ENCODE results near the gene APELA. TPM values are rescaled to one million over a fixed set of nuclear protein-coding genes. Genes with fewer than 3 reads are reported as not detected.

The APELA gene
- total RNA-seq, 1 experiment from 2014 or later = not detected

- intact Hi-C loops (cut with micrococcal nuclease; ENCODE audit: unreplicated experiment) = no loop called here
- CTCF ChIA-PET = no interaction called here
- BruUV-seq (replicated peaks) = no TSS peak
- no peak for ATAC-seq
- Histone ChIP-seq H3K27ac (ENCODE audit: low read length) (no peak overlapping the region), H3K9me3 (ENCODE audit: control insufficient read depth, insufficient read depth, low read depth, low read length) (no peaks in the 10 kb centered on the region), H3K4me1 (ENCODE audit: control insufficient read depth, insufficient read depth, low read length) (no peaks in the 10 kb centered on the region), H3K36me3 (ENCODE audit: control insufficient read depth, insufficient read depth, low read length) (no peaks in the 10 kb centered on the region), H3K27me3 (ENCODE audit: control insufficient read depth, insufficient read depth, low read length) (no peaks in the 10 kb centered on the region), H3K4me3 (ENCODE audit: low read depth in 2 of 2, low read length in 2 of 2) (no peak overlapping the region)
- in situ Hi-C loops (cut with HindIII; ENCODE audit: low pct_unique_long_range_greater_than_20kb, low sequenced_read_pairs) = no loop called here
- POLR2A ChIA-PET = no interaction called here
- TF ChIP-seq TCF7L2 (IDR thresholded peaks at IDR 0.05; ENCODE audit: low read depth, low read length) = no peak
- TF ChIP-seq REST (IDR thresholded peaks at IDR 0.05; ENCODE audit: insufficient read depth in 1 of 2, low read depth in 2 of 2, low read length in 1 of 2) = no peak
- TF ChIP-seq, protein P1, sequence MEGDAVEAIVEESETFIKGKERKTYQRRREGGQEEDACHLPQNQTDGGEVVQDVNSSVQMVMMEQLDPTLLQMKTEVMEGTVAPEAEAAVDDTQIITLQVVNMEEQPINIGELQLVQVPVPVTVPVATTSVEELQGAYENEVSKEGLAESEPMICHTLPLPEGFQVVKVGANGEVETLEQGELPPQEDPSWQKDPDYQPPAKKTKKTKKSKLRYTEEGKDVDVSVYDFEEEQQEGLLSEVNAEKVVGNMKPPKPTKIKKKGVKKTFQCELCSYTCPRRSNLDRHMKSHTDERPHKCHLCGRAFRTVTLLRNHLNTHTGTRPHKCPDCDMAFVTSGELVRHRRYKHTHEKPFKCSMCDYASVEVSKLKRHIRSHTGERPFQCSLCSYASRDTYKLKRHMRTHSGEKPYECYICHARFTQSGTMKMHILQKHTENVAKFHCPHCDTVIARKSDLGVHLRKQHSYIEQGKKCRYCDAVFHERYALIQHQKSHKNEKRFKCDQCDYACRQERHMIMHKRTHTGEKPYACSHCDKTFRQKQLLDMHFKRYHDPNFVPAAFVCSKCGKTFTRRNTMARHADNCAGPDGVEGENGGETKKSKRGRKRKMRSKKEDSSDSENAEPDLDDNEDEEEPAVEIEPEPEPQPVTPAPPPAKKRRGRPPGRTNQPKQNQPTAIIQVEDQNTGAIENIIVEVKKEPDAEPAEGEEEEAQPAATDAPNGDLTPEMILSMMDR (IDR thresholded peaks at IDR 0.05) = no peak
- no peak for TF ChIP-seq POLR2AphosphoS5 (IDR thresholded peaks at IDR 0.05; ENCODE audit: low read depth, low read length)
- no peak for TF ChIP-seq SIN3A (IDR thresholded peaks at IDR 0.05; ENCODE audit: borderline replicate concordance, insufficient read depth, low read depth, low read length)
- DNase-seq (ENCODE audit: low read depth, low spot score) = no peak
These were observed 17.7 kb downstream of the APELA start for GRCh38 chr4:164894702-164895101.

GRCh38 chr4:164902608-164903007, 25.6 kb downstream of the APELA start:
- ATAC-seq (no peak), DNase-seq (ENCODE audit: low read depth, low spot score) (no peak)
- CTCF ChIA-PET = no interaction called here
- no TSS peak for BruUV-seq (replicated peaks)
- in situ Hi-C loops (cut with HindIII; ENCODE audit: low pct_unique_long_range_greater_than_20kb, low sequenced_read_pairs) = no loop called here
- POLR2A ChIA-PET = no interaction called here
- no peaks in the 10 kb centered on the region for H3K4me1 ChIP-seq (ENCODE audit: control insufficient read depth, insufficient read depth, low read length)
- H3K27me3 ChIP-seq (ENCODE audit: control insufficient read depth, insufficient read depth, low read length) = no peaks in the 10 kb centered on the region
- intact Hi-C loops (cut with micrococcal nuclease; ENCODE audit: unreplicated experiment) = no loop called here
- no peak for TF ChIP-seq REST (IDR thresholded peaks at IDR 0.05; ENCODE audit: insufficient read depth in 1 of 2, low read depth in 2 of 2, low read length in 1 of 2)
- TF ChIP-seq, protein P1 (IDR thresholded peaks at IDR 0.05) = no peak
- no peak for TF ChIP-seq POLR2AphosphoS5 (IDR thresholded peaks at IDR 0.05; ENCODE audit: low read depth, low read length)
- TF ChIP-seq TCF7L2 (IDR thresholded peaks at IDR 0.05; ENCODE audit: low read depth, low read length) = no peak
- no peak for TF ChIP-seq SIN3A (IDR thresholded peaks at IDR 0.05; ENCODE audit: borderline replicate concordance, insufficient read depth, low read depth, low read length)
- no peaks in the 10 kb centered on the region; the same call in 1 of the 2 replicates for H3K36me3 ChIP-seq (ENCODE audit: control insufficient read depth, insufficient read depth, low read length)
- no peak overlapping the region for H3K4me3 ChIP-seq (ENCODE audit: low read depth in 2 of 2, low read length in 2 of 2)
- H3K27ac ChIP-seq (ENCODE audit: low read length) = no peak overlapping the region
- H3K9me3 ChIP-seq (ENCODE audit: control insufficient read depth, insufficient read depth, low read depth, low read length) = no peaks in the 10 kb centered on the region
